AML-193 (cell line): Measurements from ENCODE around the gene MAP1S.
A peak's percentile ranks its signal among the peaks of the same experiment; 100 is the strongest.
"Not testable (repeated sequence)": the region's sequence is repeated elsewhere in the genome, so short reads cannot be mapped to it uniquely, and the experiment has no call there.

Experiments used
- DNase-seq, 2 experiments: peaks; one replicate each; lab custom pipeline; 2025; lab: John Stamatoyannopoulos, UW

The MAP1S gene

DNA sequence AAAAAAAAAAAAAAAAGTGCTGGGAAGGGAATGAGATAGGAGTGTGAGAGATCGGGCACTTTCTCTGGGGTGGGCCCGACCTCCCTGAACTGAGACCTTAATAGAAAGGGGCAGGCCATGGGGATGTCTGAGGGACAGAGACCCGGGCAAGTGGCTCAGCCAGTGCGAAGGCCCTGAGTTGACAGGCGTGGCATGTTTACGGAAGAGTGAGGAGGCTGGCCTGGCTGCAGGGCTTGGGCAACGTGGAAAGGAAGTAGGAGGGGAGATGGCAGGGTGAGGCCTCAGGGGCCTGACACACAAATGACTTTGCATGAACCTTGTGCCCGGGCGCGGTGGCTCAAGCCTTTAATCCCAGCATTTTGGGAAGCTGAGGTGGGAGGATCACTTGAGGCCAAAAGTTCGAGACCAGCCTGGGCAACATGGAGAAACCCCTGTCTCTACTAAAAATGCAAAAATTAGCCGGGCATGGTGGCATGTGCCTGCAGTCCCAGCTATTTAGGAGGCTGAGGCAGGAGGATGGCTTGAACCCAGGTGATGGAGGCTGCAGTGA lies 45.9 kb downstream of the MAP1S start:
- DNase-seq, result no peak

DNA sequence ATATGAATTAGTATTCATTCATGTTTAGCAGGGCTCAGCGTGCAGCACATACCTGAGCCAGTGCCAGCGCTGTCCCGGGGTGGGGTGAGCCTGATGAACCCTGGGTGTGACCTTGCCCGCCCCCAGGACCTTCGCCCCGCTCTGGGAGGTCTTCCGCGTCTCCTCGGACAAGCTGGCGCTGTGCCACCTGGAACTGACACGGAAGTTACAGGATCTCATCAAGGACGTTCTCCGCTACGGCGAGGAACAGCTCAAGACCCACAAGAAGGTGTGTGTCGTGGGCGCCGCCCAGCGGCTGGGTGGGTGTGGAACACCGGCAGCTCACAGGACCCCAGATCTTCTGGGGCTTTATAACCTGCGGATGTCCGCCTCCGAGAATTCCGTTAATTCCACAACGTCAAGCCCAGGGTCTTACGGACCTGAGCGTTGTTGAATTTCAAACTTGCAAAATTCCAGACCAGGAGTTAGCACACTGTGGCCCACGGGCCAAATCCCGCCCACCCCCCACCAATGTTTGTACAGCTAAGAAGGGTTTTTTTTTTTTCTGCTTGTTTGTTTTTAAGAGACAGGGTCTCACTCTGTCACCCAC lies 47.4 kb downstream of the MAP1S start:
- no peak for DNase-seq

DNA sequence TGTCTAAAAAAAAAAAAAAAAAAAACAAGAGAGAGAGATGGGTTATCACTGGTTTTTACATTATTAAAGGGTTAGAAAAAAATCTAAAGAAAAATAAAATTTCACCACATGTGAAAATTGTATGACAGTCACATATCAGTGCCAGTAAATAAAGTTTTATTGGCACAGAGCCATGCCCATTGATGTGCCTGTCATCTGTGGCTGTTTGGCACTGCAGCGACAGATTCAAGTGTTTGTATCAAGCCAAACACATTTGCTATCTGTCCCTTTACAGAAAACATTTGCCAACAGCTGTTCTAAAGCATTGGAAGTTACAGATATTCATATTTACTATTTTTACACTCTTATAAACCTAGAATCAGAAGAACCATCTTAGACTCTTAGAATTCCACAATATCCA lies 48.3 kb downstream of the MAP1S start:
- DNase-seq, result no peak

- DNase-seq, result no peak
These were observed 51.3 kb downstream of the MAP1S start for GRCh38 chr19:17770613-17771012.

- DNase-seq, result no peak
These were observed 52.9 kb downstream of the MAP1S start for GRCh38 chr19:17772172-17772571.

GRCh38 chr19:17775245-17775927 lies 56.1 kb downstream of the MAP1S start:
- DNase-seq, result peak; percentile 28 to 42

- no peak for DNase-seq
These were observed 56.9 kb downstream of the MAP1S start for GRCh38 chr19:17775991-17776803.

DNA sequence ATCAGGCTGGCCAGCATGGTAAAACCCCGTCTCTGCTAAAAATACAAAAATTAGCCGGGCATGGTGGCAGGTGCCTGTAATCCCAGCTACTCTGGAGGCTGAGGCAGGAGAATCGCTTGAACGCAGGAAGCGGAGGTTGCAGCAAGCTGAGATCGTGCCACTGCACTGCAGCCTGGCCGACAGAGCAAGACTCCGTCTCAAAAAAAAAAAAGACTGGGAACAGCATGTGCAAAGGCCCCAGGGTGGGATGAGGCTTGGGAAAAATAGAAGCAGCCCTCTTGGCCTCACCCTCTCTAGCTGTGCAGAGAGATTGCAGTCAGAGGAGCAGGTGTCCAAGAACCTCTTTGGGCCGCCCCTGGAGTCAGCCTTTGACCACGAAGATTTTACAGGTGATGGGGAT lies 58.6 kb downstream of the MAP1S start:
- not testable (repeated sequence) for DNase-seq

GRCh38 chr19:17778251-17778967 lies 59.1 kb downstream of the MAP1S start:
- no peak for DNase-seq

- no peak for DNase-seq
These were observed 60.0 kb downstream of the MAP1S start for GRCh38 chr19:17778968-17779929.

DNA sequence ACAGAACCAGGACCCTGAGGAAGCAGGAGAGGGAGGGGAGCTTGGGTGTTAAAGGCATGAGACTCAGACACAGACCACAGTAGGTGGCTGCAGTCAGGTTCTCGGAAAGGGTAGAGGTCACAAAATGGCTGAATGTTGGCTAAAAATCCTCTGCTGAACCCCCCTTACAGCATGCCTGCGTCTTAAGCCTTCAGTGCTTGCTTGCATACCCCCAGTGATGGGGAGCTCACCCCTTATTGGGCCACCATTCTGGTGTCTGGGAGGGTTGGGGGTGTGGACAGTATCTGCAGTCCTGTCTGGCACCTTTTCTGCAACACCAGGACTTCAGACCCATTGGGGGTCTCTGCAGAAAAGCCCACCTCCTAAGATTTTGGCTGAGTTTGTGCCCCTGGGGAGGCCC lies 61.5 kb downstream of the MAP1S start:
- DNase-seq, result no peak

DNA sequence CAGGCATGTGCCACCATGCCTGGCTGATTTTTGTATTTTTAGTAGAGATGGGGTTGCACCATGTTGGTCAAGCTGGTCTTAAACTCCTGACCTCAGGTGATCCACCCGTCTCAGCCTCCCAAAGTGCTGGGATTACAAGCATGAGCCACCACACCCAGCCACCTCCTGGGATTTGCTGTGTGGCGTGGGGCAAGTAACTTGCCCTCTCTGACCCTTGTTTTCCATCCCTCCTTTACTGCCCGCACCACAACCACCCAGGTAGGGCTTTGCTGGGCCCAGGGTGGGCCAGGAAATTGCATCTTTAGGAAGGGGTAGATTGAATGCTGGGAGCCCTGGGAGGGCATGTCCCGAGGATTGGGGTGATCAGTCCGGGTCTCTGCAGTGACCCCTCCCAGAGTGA lies 64.4 kb downstream of the MAP1S start:
- DNase-seq, result not testable (repeated sequence)
